ENCODE measurements around the gene RAB30.

The RAB30 gene

DNA sequence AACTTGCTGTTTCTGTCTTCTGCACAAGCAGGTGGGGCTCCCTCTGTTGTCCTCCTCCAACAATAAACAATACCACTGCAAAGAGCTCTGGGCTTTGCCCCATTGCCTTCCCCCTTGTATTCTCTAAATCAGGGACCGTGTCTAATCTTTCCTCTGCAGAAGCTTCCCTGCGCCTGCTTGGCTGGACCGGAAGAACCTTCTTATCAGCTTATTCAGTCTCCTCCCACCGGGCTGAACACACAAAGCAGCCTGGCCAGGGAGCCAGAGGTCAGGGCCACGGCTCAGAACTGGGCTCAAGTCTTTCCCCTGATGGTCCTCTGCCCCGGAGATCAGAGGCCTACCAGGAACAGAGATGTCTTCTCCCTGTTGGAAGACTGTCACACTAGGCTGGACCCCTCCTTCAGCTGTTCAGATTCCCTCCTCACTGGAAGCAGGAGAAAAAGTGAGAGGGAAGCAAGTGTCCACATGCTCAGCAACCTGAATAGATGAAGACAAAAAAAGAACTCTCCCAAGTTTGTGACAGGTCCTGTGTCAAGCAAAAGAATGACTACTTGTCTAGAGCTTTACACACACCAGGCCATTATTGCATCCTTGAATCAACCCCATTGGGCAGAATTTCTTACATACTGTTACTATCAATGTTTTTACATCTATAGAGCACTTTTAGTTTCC is 63.7 kb downstream of the RAB30 start:
- no peak for DNase-seq

DNA sequence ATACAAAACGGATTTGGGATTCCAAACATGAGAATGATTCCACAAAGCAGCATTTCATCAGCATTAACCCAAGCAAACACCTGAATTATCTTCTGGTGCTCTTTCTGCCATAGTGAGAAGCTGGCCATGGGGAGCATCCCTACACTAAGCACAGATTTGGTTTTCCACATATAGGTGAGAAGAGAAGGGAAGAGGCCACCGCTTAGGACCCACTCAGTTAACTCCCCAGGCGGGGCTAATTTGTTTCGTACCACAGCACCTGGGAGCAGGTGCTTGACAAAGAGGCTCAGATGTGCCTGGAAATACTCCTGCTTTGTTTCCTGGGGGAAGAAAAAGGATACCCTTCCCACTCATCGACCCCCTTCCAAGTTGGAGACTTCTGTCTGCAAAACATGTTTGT is 64.2 kb downstream of the RAB30 start:
- DNase-seq: no peak

DNA sequence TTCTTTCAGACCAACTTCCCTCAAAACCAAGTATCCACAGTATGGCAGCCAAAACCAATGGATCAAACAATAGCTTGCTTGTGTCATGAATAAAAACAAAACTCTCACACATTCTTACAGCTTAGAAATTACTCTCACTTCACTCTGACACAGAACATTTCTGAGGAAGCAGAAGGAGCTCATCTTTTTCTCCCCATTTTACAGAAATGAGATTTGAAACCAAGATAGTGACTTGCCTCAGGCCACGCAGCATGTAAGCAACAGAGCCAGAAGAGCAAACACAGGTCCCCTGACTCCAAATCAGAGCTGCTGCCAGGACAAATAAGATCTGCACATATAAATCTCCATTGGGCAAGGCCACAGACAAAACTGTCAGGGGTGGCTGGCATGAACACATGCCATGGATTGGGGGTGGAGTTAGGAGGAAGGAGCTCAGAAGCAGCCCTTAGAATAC is 64.8 kb downstream of the RAB30 start:
- DNase-seq: no peak

DNA sequence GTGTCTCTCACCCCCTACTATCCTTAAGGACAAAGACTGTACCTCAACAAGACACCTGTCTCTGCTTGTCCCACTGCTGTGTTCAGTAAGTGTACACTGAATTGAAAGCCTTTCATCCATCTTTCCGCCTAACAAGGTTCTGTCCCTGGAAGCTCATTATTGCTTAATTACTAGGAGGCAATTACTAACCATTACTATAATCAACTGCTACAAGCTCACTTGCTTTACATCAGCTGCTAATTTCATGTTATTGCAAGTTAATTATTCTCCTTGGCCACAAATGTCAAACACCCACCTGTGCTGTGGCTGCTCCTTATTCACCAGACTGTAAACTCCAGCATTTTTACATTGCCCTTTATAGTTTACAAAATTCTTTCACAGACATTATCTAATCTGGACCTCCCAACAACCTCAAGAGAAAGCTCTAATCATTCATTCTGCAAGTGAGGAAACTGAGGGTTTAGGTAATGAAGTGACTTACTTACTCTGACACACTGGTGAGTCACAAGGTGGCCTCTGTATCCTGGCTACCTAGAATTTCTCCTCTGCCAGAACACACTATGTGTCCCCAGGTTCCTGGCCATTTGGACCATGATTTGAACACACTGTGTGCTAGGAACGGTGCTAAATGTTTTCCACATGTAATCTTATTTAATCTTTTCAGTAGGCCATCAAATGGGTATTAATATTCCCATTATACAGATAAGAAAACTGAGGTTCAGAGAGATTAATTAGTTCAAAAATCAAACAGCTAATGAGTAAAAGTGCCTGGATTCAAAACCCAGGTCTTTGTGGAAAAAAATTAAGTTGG is 66.7 kb downstream of the RAB30 start:
- no peak for DNase-seq

DNA sequence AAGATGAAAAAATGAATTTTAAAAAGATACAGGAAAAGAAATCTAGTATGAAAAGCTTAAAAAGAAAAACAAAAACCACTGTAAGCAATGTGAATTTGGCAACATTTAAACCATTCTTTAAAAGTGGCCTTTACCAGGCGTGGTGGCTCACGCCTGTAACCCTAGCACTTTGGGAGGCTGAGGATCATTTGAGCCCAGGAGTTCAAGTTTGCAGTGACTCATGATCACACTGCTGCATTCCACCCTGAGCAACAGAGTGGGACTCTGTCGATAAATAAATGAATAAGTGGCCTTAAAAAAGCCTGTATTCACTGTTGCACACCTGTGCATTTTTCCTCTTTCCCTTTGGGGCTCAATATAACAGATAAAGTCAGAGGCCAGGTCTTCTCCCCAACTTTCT is 69.2 kb downstream of the RAB30 start:
- no peak for DNase-seq

DNA sequence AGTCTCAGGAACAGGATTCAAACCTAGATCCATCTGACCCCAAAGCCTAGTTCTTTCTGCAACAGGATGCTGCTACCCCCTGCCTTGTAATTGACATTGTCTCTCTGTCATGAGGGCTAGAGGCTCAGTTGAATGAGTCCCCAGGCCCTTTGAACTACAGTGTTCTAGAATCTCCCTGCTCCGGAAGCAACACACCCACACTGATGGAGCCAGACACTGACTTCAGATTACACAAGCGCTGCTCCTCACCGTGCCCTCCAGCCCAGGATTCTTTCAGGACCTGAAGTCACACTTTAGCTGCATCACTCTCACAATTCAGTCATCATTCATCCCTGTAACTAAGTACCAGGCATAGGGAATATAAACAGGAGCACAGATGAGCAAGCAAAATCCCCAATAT is 69.6 kb downstream of the RAB30 start:
- no peak for DNase-seq

DNA sequence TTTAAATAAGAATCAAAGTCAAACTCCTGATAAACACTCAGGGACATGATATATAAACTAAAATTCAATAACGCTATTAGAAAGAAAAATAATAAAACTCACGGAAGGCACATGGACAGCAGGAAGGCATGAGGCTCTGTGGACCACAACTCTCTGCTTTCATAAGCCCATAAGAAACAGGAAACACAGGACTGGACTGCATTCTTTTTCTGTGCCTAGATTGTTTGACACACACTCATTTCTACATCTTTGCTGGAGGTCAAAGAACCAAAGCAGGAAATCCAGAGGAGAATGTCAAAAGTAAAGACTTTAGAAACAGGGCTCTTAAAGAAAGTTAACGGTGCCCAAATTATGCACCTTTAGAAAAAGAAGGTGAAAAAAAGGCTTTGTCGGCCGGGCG is 71.3 kb downstream of the RAB30 start:
- DNase-seq: no peak

DNA sequence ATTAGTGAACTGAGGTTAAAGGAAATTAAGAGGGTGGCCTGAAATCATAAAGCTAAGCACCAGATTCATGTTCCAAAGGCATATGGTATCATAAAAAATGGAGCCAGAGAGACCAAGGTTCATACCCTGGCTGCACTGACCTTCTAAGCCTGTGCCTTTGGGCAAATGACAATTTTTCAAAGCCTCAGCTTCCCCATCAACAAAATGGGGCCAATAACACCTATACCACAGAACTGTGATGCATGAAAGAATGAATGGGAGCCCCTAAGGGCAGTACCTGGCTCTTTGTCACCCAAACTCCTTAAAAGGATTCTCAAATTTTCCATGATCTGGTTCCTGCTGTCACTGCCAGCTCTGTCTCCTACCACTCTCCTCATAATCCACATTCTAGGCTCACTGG is 72.5 kb downstream of the RAB30 start:
- DNase-seq: no peak

DNA sequence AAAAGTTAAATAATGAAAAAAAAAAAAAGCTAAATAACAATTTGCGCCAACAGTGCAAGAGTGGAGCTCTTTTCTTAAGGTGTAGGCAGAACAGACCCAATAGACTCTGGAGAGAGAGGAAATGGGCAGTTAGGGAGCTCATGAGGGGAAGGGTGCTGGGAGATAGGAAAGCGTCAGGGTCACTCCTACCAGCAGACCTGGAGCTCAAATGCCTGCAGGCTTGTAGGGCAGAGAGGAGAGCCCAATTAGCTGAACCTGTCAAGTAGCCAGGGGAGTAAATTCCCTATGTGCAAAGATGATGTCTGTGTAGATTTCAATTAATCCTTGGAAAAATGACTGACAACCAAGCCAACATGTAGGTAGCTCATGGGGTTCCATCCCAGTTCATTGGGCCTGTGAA is 73.0 kb downstream of the RAB30 start:
- DNase-seq: no peak

DNA sequence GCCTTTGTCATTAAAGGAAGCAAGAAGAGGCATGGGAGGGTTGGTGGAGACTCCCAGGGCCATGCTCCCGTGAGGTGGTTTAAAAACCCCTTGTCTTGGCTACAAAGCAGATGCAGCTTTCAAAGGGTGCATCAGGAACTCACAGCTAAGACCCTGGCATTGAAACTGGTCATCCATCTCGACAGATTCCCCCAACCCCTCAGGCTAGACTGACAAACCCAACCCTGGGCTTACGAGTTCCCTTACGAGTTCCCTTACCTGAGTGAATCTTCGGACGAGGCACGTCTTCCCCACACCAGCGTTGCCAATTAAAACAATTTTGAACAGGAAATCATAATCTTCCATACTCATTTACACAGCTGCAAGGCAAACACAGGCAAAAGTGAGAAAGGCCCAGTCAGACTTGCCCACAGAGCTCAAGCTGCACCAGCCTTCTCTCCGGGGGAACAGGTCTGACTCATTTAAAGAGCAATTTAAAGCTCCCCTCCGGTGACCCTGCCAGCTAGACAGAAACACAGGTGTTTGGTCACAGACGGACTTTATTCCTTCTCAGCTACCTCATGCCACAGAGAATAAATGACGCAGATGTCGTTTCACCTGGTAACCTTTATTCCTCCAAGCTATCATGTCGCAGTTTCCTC is 74.6 kb downstream of the RAB30 start:
- DNase-seq: no peak

DNA sequence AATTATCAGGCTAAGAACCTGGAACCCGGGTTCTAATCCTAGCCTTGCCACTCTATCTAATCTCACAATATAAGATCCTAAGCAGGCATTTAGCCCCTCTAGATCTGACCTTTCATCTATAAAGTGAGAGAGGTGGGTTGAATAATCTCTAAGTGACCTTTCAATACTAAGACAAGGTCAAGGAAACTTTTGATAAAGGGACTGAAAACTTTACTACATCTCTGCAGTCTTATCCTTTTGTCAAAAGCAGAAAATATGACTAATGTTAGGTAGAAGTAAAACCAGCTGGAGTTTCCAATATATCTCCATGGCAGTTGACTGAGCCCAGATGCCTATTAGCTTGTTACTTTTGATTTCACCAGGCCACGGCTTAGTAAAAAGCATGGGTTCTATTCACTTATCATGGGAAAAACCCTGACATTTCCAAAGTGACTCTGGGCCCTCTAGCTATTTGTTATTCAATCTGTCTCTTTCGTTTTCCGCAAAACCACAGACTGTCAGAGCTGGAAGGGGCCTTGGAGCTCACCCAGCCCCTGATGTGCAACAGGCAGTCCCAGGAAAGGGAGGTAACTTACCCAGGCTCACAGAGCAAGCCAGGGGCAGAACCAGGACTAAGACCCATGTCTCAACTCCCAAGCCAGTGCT is 75.8 kb downstream of the RAB30 start:
- DNase-seq: no peak

DNA sequence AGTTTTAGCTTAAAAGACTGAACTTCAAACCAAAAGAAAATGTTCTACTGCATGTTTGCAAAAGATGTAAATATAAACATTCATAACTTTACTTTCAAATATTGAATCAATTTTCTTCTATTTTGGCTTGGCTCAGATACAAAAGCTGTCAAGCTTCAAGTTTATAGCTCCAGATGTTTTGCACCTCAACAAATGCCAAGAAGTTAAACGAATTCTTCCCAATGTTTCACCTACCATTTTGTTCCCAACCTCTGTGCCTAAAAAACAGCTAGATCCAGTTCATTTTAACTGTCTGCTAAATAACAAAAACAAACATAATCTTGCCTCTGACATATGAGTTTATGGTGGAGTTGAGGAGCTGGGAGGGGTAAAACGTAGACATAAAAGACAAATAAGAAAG is 76.5 kb downstream of the RAB30 start:
- no peak for DNase-seq

DNA sequence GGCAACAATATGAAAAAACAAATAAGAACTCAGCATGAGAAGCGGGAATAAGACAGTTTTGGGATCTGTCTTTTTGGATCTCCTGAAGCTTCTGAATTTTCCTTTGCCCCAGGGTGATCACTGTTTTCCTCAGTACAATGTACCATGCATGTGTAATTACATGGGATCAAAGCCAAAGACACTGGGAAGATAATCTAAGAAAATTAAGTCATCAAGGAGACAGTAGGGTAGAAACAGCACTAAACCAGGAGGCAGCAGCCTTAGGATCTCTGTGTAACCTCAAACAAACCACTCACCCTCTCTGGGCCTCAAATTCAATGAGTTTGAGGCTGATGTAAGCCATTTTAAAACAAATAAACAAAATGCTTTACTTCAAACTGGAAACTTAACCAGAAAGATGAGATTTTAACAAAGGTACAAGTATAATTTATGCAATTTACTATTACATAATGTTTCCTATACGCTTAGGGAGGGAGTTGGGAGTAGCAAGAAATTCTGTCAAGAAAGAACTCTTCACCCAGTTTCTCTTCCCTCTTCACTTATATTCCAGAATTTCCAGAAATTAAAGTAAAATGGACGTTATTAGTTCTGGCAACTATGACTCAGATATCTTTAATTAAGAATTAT is 77.0 kb downstream of the RAB30 start:
- DNase-seq: no peak

DNA sequence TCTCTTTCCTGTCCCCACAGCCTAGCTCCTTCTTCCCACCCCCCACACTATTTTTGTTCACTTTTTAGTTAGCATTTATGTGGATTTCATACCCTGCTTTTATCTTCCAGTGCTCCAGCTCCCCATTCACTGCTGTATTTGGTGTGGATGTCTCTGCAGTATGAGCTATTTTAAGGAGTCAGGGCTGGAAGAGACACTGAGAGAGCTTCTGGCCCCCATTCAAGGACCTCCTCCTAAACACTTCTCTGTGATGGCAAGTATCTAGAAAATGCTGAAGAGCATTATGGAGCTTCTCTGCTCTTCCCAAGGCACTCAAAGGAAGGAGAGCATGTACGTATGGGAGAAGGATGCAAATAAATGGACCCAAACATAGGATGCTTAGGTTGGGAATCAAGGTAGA is 79.5 kb downstream of the RAB30 start:
- no peak for DNase-seq

DNA sequence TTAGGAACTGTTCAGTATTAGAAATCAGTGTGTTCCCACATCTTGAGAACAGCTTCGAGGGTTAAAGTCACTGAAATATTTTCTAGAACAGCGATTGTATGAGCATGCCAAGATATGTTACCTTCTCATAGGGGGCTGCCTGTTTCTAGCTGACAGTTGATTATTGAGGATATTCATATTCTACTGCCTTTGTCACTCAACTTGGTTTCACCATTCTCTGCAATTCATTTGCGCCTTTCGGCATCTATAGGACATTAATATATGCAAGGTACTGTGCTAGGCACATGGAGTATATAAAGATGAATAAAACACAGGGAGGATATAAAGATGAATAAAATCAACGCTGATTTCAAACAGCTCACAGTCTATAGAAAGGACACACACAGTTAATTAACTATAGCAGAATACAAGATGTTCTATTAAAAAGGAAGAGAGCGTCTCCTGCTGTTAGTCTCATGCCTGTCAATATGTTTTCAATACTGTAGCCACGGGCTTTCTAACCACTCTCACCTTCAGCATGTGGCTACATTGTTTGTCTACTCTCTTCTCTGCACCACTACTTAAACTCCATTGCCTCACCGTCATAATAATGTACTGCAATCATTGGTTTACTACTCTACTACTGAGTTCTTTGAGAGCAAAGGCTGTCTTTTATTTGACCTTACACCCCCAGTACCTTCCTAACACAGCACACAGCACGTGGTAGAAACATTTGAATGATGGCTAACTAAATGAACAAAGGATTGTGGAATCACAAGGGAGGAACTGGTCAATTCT is 81.9 kb downstream of the RAB30 start:
- no peak for DNase-seq

DNA sequence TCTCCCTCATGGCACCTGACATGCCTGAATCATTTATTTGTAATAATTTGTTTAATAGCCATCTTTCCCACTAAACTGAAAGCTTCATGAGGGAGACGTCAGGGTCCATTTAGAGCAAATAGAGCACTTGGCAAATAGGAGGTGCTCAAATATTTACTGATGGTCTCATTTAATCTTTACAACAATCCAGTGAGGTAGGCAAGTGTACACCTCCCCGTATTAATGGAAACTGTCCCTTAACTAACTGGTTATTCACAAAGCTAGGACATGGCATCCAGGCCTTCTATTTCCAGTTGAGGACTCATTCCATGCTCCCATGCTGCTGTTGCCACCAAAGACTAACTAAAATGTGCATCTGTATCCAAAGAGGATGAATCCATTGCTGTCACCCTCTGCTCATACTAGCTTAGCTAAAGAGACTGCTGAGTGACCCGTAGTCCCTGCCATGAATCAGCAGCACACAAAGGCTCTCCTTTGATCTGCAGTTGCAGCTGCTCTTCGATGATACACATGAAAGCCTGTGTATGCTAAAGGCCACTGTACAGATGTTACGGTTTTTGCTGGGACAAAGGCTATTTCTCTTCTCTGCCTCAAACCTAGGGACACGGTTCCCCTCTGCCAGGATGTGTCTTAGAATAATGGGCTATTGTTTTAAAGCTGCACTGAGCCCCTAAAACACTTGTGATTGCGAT is 82.6 kb downstream of the RAB30 start:
- no peak for DNase-seq

DNA sequence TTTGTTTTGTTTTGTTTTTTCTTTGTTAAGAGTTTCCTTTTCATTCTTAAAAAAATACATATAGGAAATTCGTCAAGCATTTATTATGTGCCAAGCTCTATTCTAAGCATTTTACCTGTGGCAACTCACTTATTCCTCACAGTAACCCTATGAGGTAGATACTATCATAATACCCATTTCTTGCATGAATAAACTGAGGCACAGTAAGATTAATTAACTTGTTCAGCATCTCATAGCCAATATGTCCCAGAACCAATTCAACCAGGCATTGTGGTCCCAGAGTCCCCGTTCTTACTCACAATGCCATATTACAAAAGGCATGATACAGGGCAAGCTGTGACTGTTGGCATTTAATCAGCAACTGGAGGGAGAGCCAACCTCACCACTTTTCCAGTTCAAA is 83.7 kb downstream of the RAB30 start:
- no peak for DNase-seq

DNA sequence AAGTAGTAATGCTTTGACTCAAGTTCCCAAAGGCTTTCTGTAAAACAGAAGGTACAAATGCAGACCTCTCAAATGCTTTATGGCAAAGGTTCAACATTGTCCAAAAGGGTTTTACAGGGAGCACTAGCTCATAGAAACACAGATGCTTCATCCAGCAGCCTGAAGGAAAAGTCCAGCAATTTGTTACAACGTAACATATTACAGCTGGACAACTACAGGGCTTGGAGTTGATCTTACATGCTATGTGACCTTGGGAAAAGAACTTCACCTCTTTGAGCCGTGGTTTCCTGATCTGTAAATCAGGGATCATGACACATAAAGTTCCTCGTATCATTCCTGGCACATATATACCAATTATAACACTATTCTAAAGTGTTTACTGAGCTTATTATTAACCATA is 85.3 kb downstream of the RAB30 start:
- DNase-seq: no peak

DNA sequence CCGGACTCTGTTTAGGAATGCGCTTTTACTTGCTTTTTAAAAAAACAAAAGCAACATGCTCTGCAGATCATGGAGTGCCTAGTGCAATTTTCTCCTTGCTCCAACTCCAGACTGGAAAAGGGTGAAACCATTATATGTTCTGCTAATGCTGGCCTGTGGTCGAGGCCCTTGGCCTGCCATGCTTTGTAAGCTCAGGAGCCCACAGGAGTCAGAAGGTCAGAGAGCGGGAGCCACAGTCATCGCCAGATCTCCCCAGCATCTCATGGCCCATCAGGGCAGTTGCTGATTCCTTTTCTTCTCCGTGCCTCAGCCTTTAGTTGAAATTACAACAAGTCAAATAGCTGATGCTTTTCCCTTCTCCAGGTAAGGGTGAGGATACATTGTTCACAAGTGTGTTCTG is 89.8 kb downstream of the RAB30 start:
- DNase-seq: no peak

DNA sequence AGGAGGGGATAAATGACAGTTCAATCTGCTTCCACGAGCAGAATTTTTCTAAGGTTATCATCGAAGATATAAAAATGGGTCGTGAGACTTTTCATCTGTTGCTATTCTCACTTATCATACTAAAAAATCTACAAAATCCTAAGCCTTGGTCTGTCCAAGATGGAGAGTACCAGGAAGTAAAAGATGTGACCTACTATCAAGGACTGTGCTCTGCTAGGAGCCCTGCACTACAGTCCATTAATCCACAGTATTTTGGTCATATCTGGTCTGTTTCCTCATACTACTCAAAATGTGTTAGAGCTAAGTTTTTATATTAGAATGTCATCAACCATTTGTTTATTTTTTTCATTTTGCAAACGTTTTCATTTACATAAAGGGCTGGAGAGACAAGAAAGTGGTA is 90.8 kb downstream of the RAB30 start:
- no peak for DNase-seq

DNA sequence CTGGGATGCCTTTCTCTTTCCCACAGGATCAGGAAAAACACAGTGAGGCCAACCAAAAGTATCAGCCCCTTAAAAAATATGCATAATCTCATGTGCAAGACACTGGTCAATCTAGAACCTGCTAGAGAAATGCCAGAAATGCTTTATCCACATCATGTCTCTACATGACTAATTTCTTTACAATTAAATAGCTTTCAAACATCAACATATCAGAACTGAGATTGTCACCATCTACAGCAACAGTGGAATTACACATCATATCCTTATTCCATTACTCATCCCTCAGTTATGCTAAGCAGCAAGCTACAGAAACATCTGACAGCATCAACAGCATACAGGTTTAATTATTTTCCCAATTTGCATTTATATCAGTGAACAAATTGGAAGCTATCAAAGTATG is 91.4 kb downstream of the RAB30 start:
- no peak for DNase-seq

DNA sequence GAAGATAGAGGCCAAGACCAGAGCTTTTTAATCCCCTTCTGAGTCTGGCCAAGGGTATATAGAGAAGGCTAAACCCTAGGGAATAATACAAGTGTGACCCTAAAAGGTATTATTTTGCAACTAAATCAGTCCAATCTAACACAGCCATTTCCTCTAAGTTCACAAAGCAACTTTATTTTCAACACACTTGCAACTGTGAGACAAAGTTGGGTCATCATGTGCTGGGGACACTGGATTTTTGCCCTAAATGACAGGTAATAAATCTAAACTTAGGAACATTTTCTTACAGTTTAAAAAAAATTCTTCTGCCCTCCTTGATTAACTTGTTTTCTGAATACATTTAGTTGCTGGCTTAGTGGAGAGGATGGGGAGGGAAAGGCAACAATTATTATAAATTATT is 91.9 kb downstream of the RAB30 start:
- no peak for DNase-seq

Data from effector CD4-positive, alpha-beta T cell (primary cell).